IPS-18c (cell line): ENCODE results near the gene RBM34.
"Not testable (repeated sequence)": the region's sequence is repeated elsewhere in the genome, so short reads cannot be mapped to it uniquely, and the experiment has no call there.

ENCODE experiments used
- H3K4me3 ChIP-seq: 2 replicates; pipeline ENCODE4 v1.7.0; 2013; ENCODE audit warnings: low read depth, mild to moderate bottlenecking, low read length, moderate library complexity; ENCODE audit not compliant: insufficient read depth
- H3K9me3 ChIP-seq: one replicate; pipeline ENCODE4 v1.6.1; 2013; ENCODE audit warnings: mild to moderate bottlenecking, low read length, moderate library complexity; ENCODE audit not compliant: control insufficient read depth, insufficient read depth

The RBM34 gene, protein sequence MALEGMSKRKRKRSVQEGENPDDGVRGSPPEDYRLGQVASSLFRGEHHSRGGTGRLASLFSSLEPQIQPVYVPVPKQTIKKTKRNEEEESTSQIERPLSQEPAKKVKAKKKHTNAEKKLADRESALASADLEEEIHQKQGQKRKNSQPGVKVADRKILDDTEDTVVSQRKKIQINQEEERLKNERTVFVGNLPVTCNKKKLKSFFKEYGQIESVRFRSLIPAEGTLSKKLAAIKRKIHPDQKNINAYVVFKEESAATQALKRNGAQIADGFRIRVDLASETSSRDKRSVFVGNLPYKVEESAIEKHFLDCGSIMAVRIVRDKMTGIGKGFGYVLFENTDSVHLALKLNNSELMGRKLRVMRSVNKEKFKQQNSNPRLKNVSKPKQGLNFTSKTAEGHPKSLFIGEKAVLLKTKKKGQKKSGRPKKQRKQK

DNA sequence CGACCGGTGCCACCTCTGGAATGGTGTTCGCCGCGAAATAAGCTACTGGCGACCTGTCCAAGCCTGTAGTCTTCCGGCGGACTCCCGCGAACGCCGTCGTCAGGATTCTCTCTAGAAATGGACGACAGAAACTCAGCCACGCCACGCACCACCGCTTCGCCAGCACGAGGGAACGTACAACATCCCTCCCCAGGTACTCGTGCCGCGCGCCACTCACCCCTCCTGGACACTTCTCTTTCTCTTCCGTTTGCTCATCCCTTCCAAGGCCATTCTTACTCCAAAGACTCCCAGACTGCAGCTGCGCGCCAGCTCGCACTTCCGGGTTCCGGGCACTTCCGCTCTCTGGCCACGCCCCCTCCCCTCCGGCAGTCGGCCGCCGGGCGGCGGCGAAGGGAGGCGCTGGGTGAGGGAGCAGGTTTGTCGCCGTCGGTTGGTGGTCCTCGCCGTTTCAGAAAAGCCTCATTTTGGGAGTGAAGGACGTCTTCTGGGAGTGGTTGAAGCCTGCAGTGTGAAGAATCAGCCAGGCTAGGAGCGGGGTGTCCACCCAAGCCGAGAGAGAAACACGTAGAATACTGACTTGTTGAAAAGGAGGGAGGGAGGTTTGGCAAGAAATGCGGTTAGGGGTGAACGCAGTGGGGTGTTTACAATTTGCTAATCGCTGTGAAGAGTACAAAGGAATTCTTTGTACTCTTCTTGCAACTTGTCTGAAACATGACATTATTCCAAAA, at the start of gene RBM34:
TSS of gene RBM34 (minus strand) at position 294 of the 728 bp plus-strand sequence. CDS start at position 270, 24 bp downstream.
- H3K4me3 ChIP-seq = peak within 1 kb of the TSS; percentile 69
- H3K9me3 ChIP-seq = no peaks in the 10 kb centered on the region

DNA sequence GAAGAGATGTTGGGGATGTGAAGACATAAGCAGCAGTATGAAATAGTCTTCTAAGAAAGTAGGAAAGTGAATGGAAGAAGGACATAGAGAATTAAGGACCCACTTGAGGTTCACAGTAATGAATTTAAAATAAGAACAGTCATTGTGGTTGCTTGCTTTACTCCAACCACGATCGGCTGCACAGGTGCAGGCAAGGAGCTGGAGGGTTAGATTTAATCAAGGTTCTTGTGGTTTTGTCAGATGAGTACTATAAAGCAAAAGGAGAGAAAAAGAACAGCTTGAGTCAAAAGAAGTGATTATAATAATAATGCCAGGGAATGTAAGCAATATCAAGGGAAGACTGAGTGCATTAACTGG, 46.1 kb upstream of the RBM34 start:
- no peak overlapping the region for H3K4me3 ChIP-seq
- no peaks in the 10 kb centered on the region for H3K9me3 ChIP-seq

DNA sequence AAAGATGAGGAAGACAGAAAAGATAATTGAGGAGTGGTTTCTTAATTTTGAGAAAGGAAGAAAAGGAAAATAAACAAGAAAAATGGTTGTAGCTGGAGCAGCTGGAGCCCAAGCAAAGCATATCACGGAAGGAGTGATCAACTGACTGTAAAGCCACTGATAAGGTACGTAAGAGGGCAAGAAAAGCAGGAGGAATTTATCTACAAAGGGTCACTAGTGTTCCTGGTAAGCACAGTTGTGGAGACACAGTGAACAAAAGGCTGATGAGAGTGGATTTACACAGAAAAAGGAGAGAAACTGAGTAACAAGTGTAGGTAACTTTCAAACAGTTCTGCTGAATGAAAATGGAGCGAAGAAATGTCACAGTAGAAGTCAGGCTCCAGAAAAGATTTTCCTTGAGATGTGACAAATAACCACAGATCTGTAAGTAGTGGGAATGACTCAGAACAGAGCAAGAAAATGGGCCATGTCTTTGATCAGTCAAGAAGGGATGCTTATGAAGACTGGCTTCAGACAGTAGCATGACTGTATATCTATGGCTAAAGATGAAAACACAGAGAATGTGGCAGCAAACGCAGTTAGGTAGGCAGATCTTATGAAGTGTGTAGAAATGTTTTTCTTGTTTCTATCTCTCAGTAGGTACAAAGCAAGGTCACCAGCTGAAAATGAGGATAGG, 45.6 kb upstream of the RBM34 start:
- H3K9me3 ChIP-seq = no peaks in the 10 kb centered on the region
- H3K4me3 ChIP-seq = no peak overlapping the region

DNA sequence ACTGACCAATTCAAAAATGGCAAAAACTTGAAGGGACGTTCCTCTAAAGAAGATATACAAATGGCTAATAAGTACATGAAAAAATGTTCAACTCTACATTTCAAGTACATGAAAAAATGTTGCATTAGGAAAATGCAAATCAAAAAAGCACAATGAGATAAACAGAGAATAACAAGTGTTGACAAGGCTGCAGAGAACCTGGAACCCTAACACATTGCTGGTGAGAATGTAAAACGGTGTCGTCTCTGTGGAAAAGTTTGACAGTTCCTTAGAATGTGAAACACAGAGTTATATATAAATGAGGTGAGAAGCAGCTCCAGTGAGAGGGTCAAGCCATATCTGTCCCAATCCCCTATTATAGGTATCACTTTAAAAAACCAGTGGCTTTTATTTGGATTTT, 44.6 kb upstream of the RBM34 start:
- H3K9me3 ChIP-seq = no peaks in the 10 kb centered on the region
- H3K4me3 ChIP-seq = no peak overlapping the region

DNA sequence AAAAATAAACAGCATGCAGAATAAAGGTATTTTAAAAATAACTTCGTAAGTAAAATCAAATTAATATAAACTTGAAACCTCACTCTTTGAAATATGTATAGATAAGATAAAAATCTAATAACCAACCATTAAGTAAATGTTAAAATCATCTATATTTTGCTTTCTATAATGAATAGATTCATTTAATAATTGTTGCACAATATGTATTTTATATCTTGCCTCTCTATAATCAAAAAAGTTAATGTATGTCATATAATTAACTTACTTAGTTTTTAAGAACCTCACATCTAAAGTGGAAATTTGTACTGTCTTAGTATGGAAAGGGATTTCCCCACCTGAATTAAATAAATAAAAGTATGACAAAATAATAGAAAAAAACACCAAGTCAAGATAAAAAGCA, 42.4 kb upstream of the RBM34 start:
- H3K4me3 ChIP-seq = no peak overlapping the region
- H3K9me3 ChIP-seq = no peaks in the 10 kb centered on the region

DNA sequence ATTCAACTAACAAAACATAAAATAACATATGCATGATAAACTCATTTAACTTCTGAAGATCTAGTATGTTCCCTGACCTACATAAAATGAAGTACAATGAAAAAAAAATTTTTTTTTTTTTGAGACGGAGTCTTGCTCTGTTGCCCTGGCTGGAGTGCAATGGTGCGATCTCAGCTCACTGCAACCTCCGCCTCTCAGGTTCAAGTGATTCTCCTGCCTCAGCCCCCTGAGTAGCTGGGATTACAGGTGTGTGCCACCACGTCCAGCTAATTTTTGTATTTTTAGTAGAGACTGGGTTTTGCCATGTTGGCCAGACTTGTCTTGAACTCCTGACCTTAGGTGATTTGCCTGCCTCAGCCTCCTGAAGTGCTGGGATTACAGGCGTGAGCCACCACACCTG, 41.4 kb upstream of the RBM34 start:
- H3K4me3 ChIP-seq = not testable (repeated sequence)

DNA sequence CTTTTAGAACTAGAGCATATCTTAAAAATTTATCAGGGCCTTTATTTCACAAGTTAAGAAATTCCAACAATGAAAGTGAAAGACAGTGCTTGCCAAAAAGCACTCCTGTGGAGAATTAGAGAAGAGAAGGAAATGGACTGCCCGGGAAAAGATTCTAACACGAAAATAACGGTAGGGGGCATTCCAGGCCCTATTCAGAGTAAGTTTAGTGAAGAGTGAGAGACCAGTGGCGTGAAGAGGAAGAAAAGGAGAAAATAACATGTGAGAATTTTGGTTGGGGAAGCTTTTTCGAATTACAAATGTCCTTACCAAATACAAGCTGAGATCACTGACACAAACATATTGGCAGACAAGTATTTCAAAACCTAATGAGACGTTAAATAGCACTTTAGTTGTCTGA, 38.4 kb upstream of the RBM34 start:
- H3K4me3 ChIP-seq = no peak overlapping the region
- H3K9me3 ChIP-seq = no peaks in the 10 kb centered on the region

More for the DNA sequence above, 41.4 kb upstream of the RBM34 start:
- H3K9me3 ChIP-seq = not testable (repeated sequence)

DNA sequence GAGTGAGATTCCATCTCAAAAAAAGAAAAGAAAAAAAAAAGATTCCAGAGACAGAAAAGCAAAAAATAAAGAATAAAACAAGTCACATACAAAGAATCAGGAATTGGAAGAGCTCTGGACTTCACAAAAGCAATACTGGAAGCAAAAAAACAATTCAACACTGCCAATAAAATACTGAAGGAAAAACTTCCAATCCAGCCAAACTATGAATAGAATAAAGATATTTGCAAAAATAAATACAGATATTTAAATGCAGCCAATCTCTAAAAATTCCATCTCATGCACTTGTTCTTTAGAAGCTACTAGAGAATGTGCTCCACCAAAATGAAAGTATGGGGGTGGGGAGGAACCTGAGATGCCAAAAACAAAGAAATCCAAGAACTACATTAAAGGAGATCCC, 29.4 kb upstream of the RBM34 start:
- Histone ChIP-seq H3K9me3 (no peaks in the 10 kb centered on the region), H3K4me3 (no peak overlapping the region)

DNA sequence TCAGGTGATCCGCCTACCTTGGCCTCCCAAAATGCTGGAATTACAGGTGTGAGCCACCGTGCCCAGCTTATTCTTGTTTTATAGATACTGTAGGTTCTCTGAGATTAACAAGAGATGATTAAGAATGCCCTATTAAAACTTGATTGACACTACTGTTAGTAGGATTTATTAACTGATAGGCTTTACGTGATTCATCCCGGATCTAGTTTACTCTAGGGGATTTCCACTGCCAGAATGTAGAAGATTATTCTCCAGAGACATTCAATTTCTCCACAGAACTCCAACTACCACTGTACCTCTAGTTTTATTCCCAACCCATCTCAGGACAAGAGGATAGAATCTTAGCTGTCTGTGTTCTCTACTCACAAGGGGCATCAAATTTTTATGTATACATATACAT, 26.3 kb upstream of the RBM34 start:
- no peaks in the 10 kb centered on the region for H3K9me3 ChIP-seq
- H3K4me3 ChIP-seq = no peak overlapping the region

DNA sequence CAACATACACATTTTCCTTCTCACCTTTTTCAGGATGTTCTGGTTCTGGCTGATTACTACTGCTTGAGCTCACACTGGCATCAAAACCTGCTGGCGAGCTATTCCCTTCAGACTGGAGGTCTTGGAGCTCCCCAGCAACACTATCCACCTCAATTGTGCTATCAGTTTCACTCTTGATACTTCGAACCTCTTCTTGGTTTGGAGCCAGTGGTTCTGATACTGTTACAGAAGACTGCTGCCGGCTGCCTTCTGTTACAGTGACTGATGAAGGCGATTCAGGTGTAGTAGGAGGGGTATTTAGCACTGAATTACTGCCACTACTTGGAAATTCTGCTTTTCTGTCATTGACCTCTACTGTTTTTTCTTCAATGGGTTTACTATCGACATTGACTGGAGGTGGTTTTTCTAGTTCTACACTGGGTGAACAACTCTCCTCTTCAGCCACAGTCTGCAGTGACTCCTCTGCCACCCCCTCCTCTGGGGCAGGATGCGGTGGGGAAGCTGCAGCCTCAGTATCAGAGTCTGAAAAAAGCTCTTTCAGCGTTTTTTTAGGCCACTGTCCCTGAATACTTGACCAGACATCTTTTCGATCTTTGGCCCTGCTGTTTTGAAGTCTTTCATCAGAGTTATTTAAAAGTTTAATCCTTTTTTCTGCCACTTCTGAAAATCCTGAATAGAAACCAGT, 20.7 kb upstream of the RBM34 start:
- Histone ChIP-seq H3K4me3 (no peak overlapping the region), H3K9me3 (no peaks in the 10 kb centered on the region)

DNA sequence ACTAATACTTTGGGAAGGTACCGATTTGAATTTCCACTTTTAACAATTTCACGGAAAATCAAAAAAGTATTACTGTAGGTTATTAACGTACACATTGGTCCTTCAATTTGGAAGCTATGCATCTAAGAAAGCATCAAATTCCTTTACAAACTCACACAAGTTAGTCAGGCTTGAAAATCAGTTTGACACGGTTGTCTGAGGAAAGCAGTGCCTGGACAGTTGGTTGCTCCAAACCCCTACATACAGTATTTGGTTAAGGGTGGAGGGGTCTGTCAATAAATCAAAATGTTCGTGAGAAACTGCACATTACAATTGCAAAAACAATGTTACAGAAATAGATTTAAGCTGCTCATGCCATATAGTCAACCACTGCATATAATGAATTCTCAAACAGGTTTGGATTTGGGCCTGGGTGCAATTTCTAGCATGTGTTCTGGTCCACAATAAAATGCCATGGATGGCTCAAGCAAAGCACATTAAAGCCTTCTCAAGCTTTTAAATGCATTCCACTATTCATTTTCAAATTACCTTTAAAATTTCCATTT, 19.9 kb upstream of the RBM34 start:
- Histone ChIP-seq H3K4me3 (no peak overlapping the region), H3K9me3 (no peaks in the 10 kb centered on the region)

DNA sequence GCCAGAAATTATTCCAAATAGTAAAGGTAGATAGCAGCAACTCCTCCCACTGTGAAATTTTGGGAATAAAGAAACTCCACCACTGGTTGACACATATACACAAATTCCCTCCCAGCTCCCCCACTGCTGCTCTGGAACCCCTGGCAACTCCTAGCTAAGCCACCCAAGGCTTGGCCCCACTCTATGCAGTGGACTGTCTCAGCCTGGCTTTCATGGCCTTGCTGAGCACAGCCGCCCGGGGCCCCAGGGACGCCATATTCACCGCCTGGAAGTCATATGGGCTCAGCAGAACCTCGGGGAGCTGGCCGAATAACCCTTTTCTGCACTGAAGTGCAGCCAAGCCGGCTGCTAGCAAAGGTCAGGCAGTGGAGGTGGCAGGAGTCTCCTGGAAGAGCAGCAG, 15.4 kb upstream of the RBM34 start:
- Histone ChIP-seq H3K9me3 (no peaks in the 10 kb centered on the region), H3K4me3 (no peak overlapping the region)

DNA sequence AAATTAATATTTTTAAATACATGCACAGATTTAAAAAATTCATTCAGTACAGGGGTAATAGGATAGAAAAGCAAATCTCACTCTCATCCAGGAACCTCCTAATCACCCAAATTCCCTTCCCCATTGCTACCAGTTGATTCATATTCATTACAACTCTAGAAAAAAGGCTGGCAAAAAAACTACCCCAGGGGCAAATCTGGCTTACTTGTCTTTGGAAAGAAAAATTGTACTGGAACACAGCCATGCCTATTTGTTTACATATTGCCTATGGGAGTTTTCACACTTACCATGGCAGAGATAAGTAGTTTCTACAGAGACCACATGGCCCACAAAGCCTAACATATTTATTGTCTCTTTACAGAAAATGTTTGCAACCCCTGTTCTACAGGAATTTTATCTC, 8.9 kb upstream of the RBM34 start:
- no peak overlapping the region for H3K4me3 ChIP-seq

DNA sequence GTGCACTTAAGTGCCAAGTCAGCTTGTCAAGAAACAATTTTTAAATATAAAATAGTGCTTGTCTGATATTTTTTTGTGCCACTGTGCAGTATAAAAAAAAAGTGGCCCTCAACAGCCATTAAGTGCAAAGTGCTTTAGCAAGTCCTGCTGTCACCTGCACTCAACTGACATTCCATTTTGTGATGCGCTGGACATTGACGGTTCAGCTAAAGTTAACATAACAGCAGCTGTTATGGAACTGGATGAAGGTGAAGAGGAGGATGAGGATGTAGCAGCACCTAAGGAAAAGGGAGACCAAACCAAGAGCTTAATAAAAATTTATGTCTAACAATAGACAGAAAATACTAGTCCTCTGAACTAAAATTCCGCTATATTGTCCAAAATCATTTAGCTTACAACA, 7.3 kb upstream of the RBM34 start:
- no peak overlapping the region for H3K4me3 ChIP-seq
- H3K9me3 ChIP-seq = no peaks in the 10 kb centered on the region

More for the DNA sequence above, 8.9 kb upstream of the RBM34 start:
- no peaks in the 10 kb centered on the region for H3K9me3 ChIP-seq

DNA sequence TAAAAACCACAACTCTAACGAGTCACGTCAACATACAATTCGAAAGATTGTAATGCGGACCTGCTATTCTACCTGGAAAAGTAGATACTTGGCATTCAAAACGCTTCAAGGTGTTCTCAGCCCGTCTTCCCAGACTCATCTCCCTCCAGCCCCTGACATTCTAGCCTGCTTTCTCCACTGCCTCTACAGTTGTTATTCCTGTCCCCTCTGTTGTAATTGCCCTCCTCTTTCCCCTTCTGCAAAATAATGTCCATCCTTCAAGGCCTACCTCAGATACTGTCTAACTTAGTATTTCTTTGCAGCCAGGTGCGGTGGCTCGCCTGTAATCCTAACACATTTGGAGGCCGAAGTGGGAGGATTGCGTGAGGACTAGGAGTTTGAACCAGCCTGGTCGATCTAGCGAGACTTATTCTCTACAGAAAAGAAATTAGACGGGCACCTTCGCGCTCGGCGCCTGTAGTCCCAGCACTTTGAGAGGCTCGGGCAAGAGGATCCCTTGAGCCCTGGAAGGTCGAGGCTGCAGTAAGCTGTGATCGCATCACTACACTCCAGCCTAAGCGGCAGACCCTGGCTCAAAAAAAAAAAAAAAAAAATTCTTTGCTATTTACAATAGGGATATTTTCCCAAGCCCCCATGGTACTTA, 756 bp upstream of the RBM34 start:
- H3K4me3 ChIP-seq = peak overlapping the region; percentile 69
- H3K9me3 ChIP-seq = no peaks in the 10 kb centered on the region

DNA sequence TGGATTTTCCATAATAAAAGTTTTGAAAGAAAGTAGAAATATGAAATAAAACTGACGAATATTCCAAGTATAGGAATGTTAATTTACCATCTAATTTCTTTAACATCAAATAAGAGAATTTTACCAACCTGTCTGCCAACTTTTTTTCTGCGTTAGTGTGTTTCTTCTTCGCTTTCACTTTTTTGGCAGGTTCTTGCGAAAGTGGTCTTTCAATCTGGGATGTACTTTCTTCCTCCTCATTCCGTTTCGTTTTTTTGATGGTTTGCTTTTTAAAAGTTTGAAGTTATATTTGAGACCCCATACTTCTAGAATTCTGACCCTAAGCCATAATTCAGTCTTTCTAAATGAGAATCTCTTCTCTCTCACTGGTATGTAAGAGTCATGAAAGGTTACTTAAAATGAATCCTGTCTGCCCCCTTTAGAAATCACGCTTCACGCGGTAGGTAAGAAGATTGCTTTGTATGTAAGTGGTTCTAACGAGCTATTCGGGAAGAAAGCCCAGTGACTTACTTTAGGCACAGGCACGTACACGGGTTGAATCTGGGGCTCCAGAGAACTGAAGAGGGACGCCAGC, 580 bp downstream of the RBM34 start:
- Histone ChIP-seq H3K9me3 (no peaks in the 10 kb centered on the region), H3K4me3 (peak overlapping the region; percentile 69)
